ENCODE results near the gene ANXA8.
"Not testable (repeated sequence)": the region's sequence is repeated elsewhere in the genome, so short reads cannot be mapped to it uniquely, and the experiment has no call there.

GRCh38 chr10:47489630-47490029 is 5.7 kb upstream of the ANXA8 start:
- TF ChIP-seq POLR2AphosphoS5, CTCF, POLR2A (IDR thresholded peaks at IDR 0.05): not testable (repeated sequence)

All from upper lobe of left lung (tissue), 4 donors.